HG03521 (cell line): ENCODE measurements around the gene MRPS2.

Experiments
- ATAC-seq: cut with Tn5 transposase; IDR thresholded peaks from one replicate; pipeline ENCODE4 v1.9.1; 2021; ENCODE audit warnings: mild to moderate bottlenecking, moderate library complexity; ENCODE audit not compliant: unreplicated experiment

The MRPS2 gene

DNA sequence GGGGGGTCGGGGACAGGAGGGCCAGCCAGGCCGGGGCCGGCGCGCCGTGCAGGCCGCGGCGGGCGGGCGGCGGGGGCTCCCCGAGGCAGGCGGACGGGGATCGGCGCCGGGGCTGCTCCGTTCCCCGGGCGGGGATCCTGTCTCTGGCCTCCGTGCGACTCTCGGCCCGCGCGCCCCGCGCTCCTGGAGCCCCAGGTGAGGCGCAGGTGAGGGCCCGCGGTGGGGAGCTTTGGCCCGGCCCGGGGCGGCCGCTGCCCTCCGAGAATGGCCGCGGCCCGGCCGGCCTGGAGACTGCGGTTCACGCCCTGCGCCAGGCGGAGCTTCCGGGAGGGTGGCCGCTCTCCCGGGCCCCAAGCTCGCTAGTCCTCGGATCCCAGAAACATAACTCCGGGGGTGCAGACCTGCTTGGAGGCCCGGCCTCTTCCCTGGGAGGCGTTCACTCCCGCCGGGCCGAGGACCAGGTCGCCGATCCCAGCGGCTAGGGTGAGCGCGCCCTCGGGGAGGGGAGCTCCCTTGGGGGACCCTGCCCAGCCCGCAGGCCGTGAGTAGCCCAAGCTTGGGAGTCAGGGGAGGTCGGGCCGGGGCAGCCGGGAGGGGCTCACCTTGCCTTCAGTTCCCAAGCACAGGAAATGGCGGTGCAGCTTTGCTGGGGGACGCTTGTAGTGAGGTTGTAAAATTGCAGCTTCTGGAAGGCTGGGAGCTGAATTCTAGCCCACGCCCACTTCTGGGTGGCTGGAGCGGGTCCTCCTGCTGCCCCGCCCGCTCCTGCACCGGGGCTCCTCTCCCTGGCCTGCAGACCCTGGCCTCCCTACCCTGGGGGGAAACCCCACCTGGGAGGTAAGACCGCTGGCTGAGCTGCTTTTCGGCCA, 20.2 kb upstream of the MRPS2 start:
- no peak for ATAC-seq

- no peak for ATAC-seq
Measured at GRCh38 chr9:135480940-135481310, 19.6 kb upstream of the MRPS2 start.

GRCh38 chr9:135482015-135482754, 18.3 kb upstream of the MRPS2 start:
- ATAC-seq, result no peak

- no peak for ATAC-seq
Measured at GRCh38 chr9:135484460-135485277, 15.8 kb upstream of the MRPS2 start.

- ATAC-seq, result no peak
Measured at GRCh38 chr9:135485385-135485784, 15.1 kb upstream of the MRPS2 start.

GRCh38 chr9:135485832-135486231, 14.7 kb upstream of the MRPS2 start:
- ATAC-seq, result no peak

DNA sequence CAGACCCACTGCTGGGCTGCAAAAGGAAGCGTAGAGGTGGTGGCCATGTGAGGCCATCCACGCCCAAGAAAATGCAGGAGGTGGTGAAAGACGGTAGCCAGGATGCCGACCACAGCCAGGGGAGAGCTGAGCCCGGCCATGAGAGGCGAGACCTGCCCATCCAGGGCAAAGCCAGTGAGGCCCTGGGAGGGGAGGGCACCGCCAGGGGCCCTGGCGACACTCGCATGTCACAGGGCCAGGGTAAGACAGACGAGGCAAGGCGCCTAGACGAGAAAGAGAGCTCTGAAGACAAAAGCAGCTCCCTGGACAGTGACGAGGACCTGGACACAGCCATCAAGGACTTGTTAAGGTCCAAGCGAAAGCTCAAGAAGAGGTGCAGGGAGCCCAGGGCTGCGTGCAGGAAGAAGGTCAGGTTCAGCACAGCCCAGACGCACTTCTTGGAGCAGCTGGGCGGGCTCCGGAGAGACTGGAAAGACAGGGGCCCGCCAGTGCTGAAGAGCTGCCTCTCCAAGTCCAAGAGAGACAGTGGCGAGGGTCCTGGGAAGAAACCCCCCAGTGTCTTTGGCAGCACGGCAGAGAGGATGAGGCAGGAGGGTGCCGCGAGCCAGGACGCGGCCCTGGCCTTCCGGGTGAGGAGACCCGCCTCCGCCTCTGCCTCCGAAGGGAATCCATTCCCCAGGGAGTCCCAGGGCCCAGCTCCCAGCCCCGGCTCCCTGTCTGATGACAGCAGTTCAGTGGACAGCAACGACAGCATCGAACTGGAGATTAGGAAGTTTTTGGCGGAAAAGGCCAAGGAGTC, 14.0 kb upstream of the MRPS2 start:
- ATAC-seq, result no peak

- no peak for ATAC-seq
Measured at GRCh38 chr9:135487281-135488012, 13.0 kb upstream of the MRPS2 start.

DNA sequence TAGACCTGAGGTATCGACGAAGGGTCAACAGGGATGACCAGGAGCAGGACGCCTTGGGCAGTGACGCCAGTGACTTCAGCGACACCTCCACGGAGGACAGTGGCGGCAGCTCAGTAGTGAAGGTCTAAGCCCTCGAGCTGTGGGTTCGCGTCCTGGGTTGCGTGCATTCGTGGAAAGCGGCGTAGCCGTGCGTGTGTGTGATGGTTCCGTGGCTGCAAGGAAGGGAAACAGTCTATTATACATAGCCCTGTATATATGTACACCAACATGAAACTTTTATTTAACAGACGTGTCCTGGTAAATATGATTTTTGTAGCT, 12.5 kb upstream of the MRPS2 start:
- ATAC-seq, result no peak

GRCh38 chr9:135488527-135488926, 12.0 kb upstream of the MRPS2 start:
- ATAC-seq, result no peak

- no peak for ATAC-seq
Measured at GRCh38 chr9:135489188-135489906, 11.1 kb upstream of the MRPS2 start.

DNA sequence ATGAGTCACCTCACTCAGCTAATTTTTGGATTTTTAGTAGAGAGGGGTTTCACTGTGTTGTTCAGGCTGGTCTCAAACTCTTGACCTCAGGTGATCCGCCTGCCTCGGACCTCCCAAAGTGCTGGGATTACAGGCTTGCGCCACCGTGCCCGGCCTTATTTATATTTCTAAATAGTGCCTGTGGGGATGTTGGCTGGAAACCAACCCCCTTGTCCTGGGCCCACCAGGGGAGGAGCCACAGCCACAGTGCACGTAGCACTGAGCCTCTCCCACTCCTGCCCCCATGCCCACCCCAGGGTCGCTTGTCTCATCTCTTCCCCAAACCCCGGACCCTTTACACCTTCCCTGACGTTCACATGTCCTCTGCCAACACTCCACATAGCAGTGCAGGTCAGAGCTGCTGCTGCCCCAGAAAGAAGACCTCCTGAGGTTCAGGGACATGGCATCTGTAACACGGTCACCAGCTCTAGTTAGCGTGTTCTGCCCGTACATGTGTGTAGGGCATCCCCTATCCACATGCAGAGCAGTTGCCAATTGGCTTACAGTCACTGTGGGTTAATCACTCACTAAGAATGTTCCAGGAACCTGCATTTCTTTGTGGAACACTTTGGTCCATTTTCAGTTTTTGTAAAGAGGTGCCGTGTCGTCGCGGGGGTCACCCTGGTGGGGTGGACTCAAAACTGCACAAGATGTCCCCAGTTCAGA, 10.2 kb upstream of the MRPS2 start:
- ATAC-seq, result no peak

DNA sequence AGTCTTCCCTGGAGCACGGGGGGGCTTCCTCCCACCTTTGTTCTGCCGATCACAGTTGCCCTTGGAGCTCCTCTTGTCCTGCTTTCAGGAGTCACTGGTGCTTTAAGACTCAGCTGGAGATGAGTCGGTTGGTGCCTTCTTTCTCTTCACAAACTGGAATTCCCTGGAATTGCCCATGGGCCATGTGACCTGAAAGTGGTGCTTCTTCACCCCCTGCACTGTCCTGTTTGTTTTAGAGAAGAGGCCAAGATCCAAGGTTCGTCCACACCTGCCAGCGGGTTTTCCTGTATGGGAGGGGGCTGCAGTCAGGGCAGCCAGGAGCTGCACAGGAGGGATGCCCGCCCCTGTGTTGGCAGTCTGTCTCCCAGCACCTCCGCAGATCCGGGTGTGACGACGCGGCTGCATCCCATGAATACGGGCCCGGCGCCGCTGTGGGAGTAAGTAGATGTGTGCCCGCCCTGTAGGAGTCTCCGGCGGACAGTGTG, 9.5 kb upstream of the MRPS2 start:
- no peak for ATAC-seq

DNA sequence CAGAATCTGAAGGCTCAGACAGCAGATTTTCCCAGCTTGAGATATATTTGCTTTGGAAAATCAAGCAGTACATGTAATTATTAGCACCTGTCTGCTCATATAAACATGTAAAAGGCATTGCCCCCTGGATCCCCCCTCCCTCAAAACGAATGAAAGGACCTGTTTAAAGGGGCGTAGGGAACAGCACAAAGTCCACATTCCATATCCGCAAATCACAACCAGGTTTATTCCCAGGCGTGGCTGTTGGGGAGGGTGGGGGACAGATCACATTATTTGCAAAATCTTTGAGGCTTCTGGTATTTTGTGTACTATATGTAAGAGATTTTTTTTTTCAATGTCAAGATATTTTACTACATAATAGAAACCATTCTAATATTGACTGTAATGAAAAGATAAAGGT, 8.7 kb upstream of the MRPS2 start:
- no peak for ATAC-seq

DNA sequence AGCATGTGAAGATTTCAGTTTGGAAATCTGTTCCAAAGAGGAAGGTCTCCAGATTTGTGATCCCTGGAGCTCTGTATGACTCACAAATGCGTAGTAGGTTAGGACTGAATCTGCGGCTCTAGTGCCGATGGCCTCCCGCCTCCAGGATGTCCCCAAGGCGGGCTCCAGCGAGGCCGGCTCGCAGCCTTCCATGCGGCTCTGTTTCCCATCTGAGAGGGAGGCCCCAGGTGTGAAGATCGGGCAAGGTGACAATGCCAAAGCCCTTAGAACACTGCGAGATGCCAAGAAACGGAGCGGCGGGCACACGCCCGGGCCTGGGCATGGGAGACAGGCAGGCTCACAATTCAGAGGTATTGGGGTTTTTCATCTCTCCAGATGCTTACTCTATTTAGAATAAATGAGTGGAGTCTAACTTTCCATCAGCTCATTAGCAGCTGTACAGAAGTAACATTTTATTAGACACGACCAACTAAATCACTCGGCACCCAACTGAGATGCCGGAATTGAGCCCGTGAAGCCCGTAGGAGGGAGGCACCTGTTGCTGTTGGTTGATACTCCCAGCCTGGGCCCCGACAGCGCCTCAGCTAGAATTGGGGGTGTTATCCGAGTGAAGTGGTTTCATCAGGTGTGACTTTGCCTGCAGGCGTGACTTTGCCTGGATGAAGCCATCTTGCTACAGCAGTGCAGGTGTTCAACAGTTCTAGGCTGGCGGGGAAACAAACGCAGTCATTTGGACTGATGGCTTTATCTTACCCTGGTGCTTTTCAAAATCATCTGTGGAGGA, 7.4 kb upstream of the MRPS2 start:
- ATAC-seq, result no peak

DNA sequence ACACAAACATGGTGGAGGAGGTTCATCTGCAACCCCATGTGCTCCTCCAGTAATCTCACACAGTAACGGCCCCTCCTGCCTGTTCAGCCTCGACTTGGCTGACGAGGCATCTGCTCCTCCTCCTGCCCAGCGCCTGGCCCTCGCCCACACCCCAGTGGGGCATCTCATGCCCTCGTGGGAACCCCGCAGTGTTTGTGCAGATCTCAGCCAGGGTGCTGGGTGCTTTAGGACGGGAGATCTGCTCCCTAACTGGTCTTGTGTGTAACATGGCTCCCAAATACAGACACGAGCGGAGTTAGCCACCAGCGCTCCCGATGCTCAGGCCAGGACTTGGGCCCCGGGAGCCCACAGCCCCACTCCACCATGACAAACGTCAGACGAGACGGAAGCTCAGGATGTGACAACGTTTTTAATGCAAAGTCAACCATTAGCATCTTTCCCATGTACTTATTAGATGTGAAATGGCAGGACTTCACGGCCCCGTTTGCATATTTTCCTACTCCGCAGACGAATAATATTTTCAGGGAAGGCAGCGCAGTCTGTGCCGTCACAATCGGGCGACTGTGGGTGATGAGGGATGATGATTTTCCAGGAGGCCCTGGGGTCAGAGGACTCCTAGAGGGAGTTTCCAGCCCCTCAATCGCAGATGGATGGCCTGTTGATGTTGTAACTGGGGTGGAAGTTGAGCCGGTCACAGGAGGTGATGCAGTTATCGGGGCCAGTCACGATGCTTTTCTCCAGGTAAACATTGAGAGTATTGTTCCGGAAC, 5.5 kb upstream of the MRPS2 start:
- ATAC-seq, result no peak
